OCI-LY1 (cell line): Measurements from ENCODE around the gene AGAP1.

Experiments
- CTCF ChIP-seq: fragments of 200-600 bp; sonication (generic), shearing (Covaris generic); IDR thresholded peaks from 2 replicates; pipeline ENCODE4 v1.5.1; 2017; ENCODE audit warnings: mild to moderate bottlenecking, antibody characterized with exemption, low read length, moderate library complexity, mixed read lengths
- EZH2 ChIP-seq: fragments of 200-600 bp; sonication (generic), shearing (Covaris generic); IDR thresholded peaks from 2 replicates; pipeline ENCODE4 v1.8.0; 2017; ENCODE audit warnings: borderline replicate concordance, mixed run types, mild to moderate bottlenecking, antibody characterized with exemption, low read length, moderate library complexity, mixed read lengths

GRCh38 chr2:236008006-236008405 is 514.2 kb downstream of the AGAP1 start:
- TF ChIP-seq CTCF (no peak), EZH2 (no peak)
